SU-DHL-6 (cell line): ENCODE measurements around the gene FAM120A.

Source experiments
- CTCF ChIP-seq: fragments of 200-600 bp; sonication (generic); IDR thresholded peaks from one replicate; pipeline ENCODE4 v1.5.1; 2017; ENCODE audit warnings: antibody characterized with exemption, mild to moderate bottlenecking, low read length, moderate library complexity; ENCODE audit not compliant: insufficient read depth, poor library complexity, severe bottlenecking
- EZH2phosphoT487 ChIP-seq: fragments of 200-600 bp; sonication (generic), shearing (Covaris generic); conservative IDR thresholded peaks from 2 replicates; pipeline ENCODE4 v1.6.1; 2018; ENCODE audit warnings: mild to moderate bottlenecking, antibody characterized with exemption, low read length, moderate library complexity, mixed read lengths

- TF ChIP-seq CTCF = no peak
- no peak for TF ChIP-seq EZH2phosphoT487
Measured at GRCh38 chr9:93501406-93501805, 49.9 kb downstream of the FAM120A start.
